ENCODE measurements around the gene EGF.

- TF ChIP-seq GATA3 (IDR thresholded peaks at IDR 0.05; ENCODE audit: low read depth, low read length), result no peak
- TF ChIP-seq GATA2 (IDR thresholded peaks at IDR 0.05; ENCODE audit: low read depth, low read length), result no peak
Observed at GRCh38 chr4:110055158-110055768, 142.6 kb downstream of the EGF start.

All from SH-SY5Y (cell line).